Measurements from ENCODE around the gene PDZRN3. TPM values are rescaled to one million over a fixed set of nuclear protein-coding genes. Genes with fewer than 3 reads are reported as not detected.

The PDZRN3 gene
- total and polyA plus RNA-seq, 10 donors = 1.5 to 5.5 (median 2.8) TPM

- Histone ChIP-seq H3K36me3 (no peaks in the 10 kb centered on the region), H3K4me3 (no peak overlapping the region), H3K9me3 (no peaks in the 10 kb centered on the region), H3K27me3 (replicated peaks in 1 of 7) (no peaks in the 10 kb centered on the region), H3K27ac (no peak overlapping the region), H3K4me1 (no peaks in the 10 kb centered on the region)
- DNase-seq = no peak
- TF ChIP-seq CTCF (IDR thresholded peaks at IDR 0.05 in 8 of 11, conservative IDR thresholded peaks at IDR 0.05 in 3 of 11) = no peak
- no peak for TF ChIP-seq POLR2AphosphoS5 (IDR thresholded peaks at IDR 0.05)
- TF ChIP-seq POLR2A (IDR thresholded peaks at IDR 0.05) = no peak
- WGBS, 5 donors = 68 to 92% (median 74%) methylated on average over 3 of the region's 3 CpGs
- intact Hi-C loops (cut with DNase I; ENCODE audit: low total_unique reads) = no loop called here
These were observed 66.6 kb downstream of the PDZRN3 start for GRCh38 chr3:73557986-73558726.

GRCh38 chr3:73556520-73557372 lies 68.0 kb downstream of the PDZRN3 start:
- TF ChIP-seq CTCF (IDR thresholded peaks at IDR 0.05 in 8 of 11, conservative IDR thresholded peaks at IDR 0.05 in 3 of 11) (no peak), POLR2A (IDR thresholded peaks at IDR 0.05) (no peak), POLR2AphosphoS5 (IDR thresholded peaks at IDR 0.05) (no peak)
- Histone ChIP-seq H3K4me3 (no peak overlapping the region), H3K36me3 (no peaks in the 10 kb centered on the region), H3K9me3 (no peaks in the 10 kb centered on the region), H3K27me3 (replicated peaks in 1 of 7) (no peaks in the 10 kb centered on the region), H3K27ac (no peak overlapping the region), H3K4me1 (no peaks in the 10 kb centered on the region)
- intact Hi-C loops (cut with DNase I; ENCODE audit: low total_unique reads) = no loop called here
- no peak for DNase-seq
- WGBS, 5 donors = 71 to 86% (median 72%) methylated on average over 3 of the region's 3 CpGs

GRCh38 chr3:73555076-73555475 lies 69.7 kb downstream of the PDZRN3 start:
- TF ChIP-seq CTCF (IDR thresholded peaks at IDR 0.05 in 8 of 11, conservative IDR thresholded peaks at IDR 0.05 in 3 of 11) = no peak
- TF ChIP-seq POLR2A (IDR thresholded peaks at IDR 0.05) = no peak
- TF ChIP-seq POLR2AphosphoS5 (IDR thresholded peaks at IDR 0.05) = no peak
- H3K27ac ChIP-seq = no peak overlapping the region

DNA sequence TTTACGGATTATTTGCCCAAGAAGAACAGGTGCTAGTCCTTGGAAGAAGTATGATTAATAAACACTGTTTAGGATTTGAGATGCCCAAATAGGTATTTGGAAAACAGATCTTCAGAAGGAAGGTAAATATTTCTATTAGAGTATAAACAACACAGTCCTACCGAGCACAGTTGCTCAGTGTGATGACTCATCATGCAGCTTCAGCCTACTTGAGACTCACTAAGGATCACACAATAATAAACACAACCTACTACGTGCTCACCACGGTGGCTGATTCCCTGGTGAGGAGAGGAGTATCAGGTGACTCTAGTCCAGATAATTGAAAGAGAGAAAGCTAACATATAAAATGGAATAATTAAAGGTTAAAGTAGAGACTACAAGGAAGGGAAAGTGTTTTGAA lies 72.0 kb downstream of the PDZRN3 start:
- H3K36me3 ChIP-seq = no peaks in the 10 kb centered on the region
- no peak overlapping the region for H3K27ac ChIP-seq
- H3K9me3 ChIP-seq = no peaks in the 10 kb centered on the region
- no peak for DNase-seq
- WGBS, 5 donors = 66 to 80% (median 74%) methylated on average over 4 of the region's 4 CpGs
- no peaks in the 10 kb centered on the region for H3K4me1 ChIP-seq
- no peaks in the 10 kb centered on the region for H3K27me3 ChIP-seq (replicated peaks in 1 of 7)
- intact Hi-C loops (cut with DNase I; ENCODE audit: low total_unique reads) = no loop called here
- TF ChIP-seq CTCF (IDR thresholded peaks at IDR 0.05 in 8 of 11, conservative IDR thresholded peaks at IDR 0.05 in 3 of 11) (no peak), POLR2A (IDR thresholded peaks at IDR 0.05) (no peak), POLR2AphosphoS5 (IDR thresholded peaks at IDR 0.05) (no peak)
- H3K4me3 ChIP-seq = no peak overlapping the region

More at GRCh38 chr3:73555076-73555475, 69.7 kb downstream of the PDZRN3 start:
- no peak for DNase-seq
- Histone ChIP-seq H3K36me3 (no peaks in the 10 kb centered on the region), H3K4me1 (no peaks in the 10 kb centered on the region), H3K9me3 (no peaks in the 10 kb centered on the region), H3K4me3 (no peak overlapping the region), H3K27me3 (replicated peaks in 1 of 7) (no peaks in the 10 kb centered on the region)
- intact Hi-C loops (cut with DNase I; ENCODE audit: low total_unique reads) = no loop called here
- 80 to 94% (median 89%) methylated on average over 2 of the region's 2 CpGs for WGBS, 5 donors
